Omental fat pad (tissue), 4 donors: ENCODE data around the gene ANKRD65. TPM values are rescaled to one million over a fixed set of nuclear protein-coding genes. Genes with fewer than 3 reads are reported as not detected.
A peak's percentile ranks its signal among the peaks of the same experiment; 100 is the strongest.

Source experiments
- ATAC-seq: fragments of 150-250 bp; one replicate; pipeline ENCODE4 v1.9.1; 2016; ENCODE audit warnings: mild to moderate bottlenecking, moderate library complexity; ENCODE audit not compliant: low FRiP score
- DNase-seq: peaks from one replicate; pipeline ENCODE4 v3.0.0-alpha.2; 2019; ENCODE audit warnings: low spot score
- total RNA-seq, 4 donors: library from RNA; depleted of rRNA; stranded (reverse); fragments of >200 nt; gene quantifications; one replicate each; pipeline ENCODE4 v1.1.0, GENCODE V29; 2016
- TF ChIP-seq, protein P1 (sequence below), 3 donors: fragments of 450-650 bp; IDR thresholded peaks; one replicate each; pipeline ENCODE4 v1.5.1; 2016 to 2017; ENCODE audit warnings: antibody characterized with exemption in 3 of 3, mild to moderate bottlenecking in 3 of 3, moderate library complexity in 2 of 3

Gene ANKRD65
- total RNA-seq, 4 donors from 2014 or later, result 2.6 to 7.3 (median 3.8) TPM

DNA sequence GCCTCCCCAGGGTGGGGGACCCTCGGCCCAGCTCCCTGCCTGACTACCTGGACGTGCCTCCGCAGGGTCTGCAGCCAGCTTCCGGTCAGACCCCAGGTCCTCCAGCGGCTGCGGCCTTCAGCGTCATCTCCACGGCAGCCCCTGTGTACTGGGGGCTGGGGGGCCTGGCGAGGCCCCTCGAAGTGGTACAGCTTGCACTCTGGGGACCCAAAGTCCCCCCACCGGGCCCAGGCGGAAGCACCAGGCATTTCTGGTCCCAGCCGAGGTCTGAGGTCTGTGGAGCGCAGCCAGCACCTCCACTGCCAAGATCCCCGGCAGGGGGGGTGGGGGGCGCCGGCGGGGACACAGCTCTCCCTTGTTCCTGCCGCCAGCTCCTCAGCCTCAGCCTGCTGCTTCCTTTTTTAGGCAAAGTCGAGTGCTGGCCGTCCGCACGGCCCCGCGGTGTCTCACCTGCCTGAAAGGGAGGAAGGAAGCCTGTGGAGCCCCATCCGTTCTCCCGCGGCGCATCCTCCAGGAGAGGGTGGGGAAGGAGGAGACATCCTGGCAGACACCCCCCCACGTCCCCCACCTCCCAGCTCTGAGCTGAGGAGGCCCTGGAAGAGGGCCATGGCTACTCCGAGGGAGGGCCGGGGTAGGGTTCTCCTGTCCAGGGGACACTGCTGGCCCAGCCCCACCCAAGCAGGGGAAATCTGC, 13.2 kb upstream of the ANKRD65 start:
- TF ChIP-seq, protein P1, sequence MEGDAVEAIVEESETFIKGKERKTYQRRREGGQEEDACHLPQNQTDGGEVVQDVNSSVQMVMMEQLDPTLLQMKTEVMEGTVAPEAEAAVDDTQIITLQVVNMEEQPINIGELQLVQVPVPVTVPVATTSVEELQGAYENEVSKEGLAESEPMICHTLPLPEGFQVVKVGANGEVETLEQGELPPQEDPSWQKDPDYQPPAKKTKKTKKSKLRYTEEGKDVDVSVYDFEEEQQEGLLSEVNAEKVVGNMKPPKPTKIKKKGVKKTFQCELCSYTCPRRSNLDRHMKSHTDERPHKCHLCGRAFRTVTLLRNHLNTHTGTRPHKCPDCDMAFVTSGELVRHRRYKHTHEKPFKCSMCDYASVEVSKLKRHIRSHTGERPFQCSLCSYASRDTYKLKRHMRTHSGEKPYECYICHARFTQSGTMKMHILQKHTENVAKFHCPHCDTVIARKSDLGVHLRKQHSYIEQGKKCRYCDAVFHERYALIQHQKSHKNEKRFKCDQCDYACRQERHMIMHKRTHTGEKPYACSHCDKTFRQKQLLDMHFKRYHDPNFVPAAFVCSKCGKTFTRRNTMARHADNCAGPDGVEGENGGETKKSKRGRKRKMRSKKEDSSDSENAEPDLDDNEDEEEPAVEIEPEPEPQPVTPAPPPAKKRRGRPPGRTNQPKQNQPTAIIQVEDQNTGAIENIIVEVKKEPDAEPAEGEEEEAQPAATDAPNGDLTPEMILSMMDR (IDR thresholded peaks at IDR 0.05), result no peak
- ATAC-seq, result no peak

GRCh38 chr1:1433804-1434130, 12.7 kb upstream of the ANKRD65 start:
- TF ChIP-seq, protein P1 (IDR thresholded peaks at IDR 0.05), result no peak
- DNase-seq (no peak), ATAC-seq (peak; percentile 10)

More for the DNA sequence above, 13.2 kb upstream of the ANKRD65 start:
- DNase-seq, result no peak

DNA sequence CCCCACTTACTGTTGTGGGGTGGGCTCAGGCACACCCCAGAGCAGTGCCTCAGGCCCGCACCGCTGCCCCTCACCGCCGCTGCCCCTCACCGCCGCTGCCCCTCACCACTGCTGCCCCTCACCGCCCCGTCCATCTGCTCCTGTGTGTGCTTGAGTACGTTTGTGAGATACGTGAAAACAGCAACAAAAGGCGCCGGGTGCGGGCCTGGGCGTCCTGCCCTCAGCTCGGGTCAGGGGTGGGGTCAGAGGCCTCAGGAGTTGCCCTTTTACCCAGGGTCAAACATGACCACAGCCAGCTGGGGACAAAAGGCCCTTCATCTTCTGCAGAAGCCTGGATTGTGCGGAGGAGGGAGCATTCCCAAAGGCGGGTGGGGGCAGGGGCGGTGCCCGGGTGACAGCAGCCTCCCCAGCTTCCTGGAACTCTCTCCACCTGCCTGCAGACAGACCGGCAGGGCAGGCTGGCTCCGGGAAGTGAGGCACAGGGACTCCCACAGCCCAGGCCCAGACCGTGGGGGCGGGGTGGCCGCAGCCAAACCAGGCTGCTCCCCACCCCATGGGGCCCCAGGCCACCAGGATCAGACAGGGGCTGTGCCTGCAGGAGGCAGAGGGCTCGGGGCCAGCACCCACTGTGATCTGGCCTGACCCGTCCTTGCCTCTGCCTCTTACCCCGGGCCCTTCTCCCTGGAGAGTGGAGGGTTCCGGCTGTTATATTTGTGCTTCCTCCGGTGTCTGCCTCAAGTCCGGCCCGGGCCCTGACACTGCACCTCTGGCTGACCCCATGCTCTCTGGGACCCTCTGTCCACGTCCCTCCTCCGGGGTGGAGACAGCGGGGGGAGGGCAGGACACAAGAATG, 12.1 kb upstream of the ANKRD65 start:
- ATAC-seq (peak; percentile 35), DNase-seq (no peak)
- TF ChIP-seq, protein P1 (IDR thresholded peaks at IDR 0.05), result no peak

GRCh38 chr1:1432274-1432950, 11.3 kb upstream of the ANKRD65 start:
- DNase-seq (no peak), ATAC-seq (no peak)
- TF ChIP-seq, protein P1 (IDR thresholded peaks at IDR 0.05), result no peak

- ATAC-seq (no peak), DNase-seq (no peak)
- TF ChIP-seq, protein P1 (IDR thresholded peaks at IDR 0.05), result no peak
Measured at GRCh38 chr1:1431845-1432273, 10.8 kb upstream of the ANKRD65 start.

GRCh38 chr1:1430992-1431844, 10.1 kb upstream of the ANKRD65 start:
- ATAC-seq, result no peak
- DNase-seq, result no peak
- TF ChIP-seq, protein P1 (IDR thresholded peaks at IDR 0.05), result no peak
